HepG2 (cell line): ENCODE data around the gene TMCO4. TPM values are rescaled to one million over a fixed set of nuclear protein-coding genes. Genes with fewer than 3 reads are reported as not detected.

Experiments
- ARNTL ChIP-seq: sonication (generic); formaldehyde crosslinking; IDR thresholded peaks from 2 replicates; pipeline ENCODE4 v1.4.0; 2020; ENCODE audit warnings: mild to moderate bottlenecking, missing genetic modification reagents
- CTCF ChIP-seq: sonication (generic); formaldehyde crosslinking; IDR thresholded peaks from 2 replicates; pipeline ENCODE4 v1.5.0; 2020; ENCODE audit warnings: mild to moderate bottlenecking, missing genetic modification reagents, moderate library complexity
- MTA3 ChIP-seq: sonication (generic); formaldehyde crosslinking; IDR thresholded peaks from 2 replicates; pipeline ENCODE4 v1.4.0; 2020; ENCODE audit warnings: missing genetic modification reagents
- NBN ChIP-seq: fragments of 450-650 bp; conservative IDR thresholded peaks from 2 replicates; pipeline ENCODE4 v1.6.1; 2017
- SP140L ChIP-seq: sonication (generic); formaldehyde crosslinking; IDR thresholded peaks from 2 replicates; pipeline ENCODE4 v1.4.0; 2020; ENCODE audit warnings: missing genetic modification reagents, borderline replicate concordance
- SRSF9 ChIP-seq: fragments of 200-400 bp; formaldehyde crosslinking; IDR thresholded peaks from 2 replicates; pipeline ENCODE4 v1.6.1; 2018; ENCODE audit warnings: borderline replicate concordance, mild to moderate bottlenecking, low read depth, low read length; ENCODE audit not compliant: insufficient read depth, poor library complexity, severe bottlenecking
- STAG1 ChIP-seq: sonication (generic); formaldehyde crosslinking; IDR thresholded peaks from 2 replicates; pipeline ENCODE4 v1.4.0; 2020; ENCODE audit warnings: missing genetic modification reagents
- ZBTB25 ChIP-seq: IDR thresholded peaks from 2 replicates; pipeline ENCODE4 v1.6.1; 2018; ENCODE audit warnings: missing genetic modification reagents
- ZHX1 ChIP-seq: sonication (generic); formaldehyde crosslinking; IDR thresholded peaks from 2 replicates; pipeline ENCODE4 v1.8.1; 2022; ENCODE audit warnings: low read depth, mild to moderate bottlenecking, missing genetic modification reagents
- ZNF207 ChIP-seq: fragments of 450-650 bp; IDR thresholded peaks from 2 replicates; pipeline ENCODE4 v1.6.1; 2016; ENCODE audit warnings: antibody characterized with exemption, borderline replicate concordance
- ZNF367 ChIP-seq: sonication (generic); formaldehyde crosslinking; IDR thresholded peaks from 2 replicates; pipeline ENCODE4 v1.4.0; 2020; ENCODE audit warnings: missing genetic modification reagents, borderline replicate concordance
- ZNF501 ChIP-seq: sonication (generic); formaldehyde crosslinking; IDR thresholded peaks from 2 replicates; pipeline ENCODE4 v1.5.1; 2020; ENCODE audit warnings: mild to moderate bottlenecking, moderate library complexity, missing genetic modification reagents
- ZNF589 ChIP-seq: sonication (generic); formaldehyde crosslinking; conservative IDR thresholded peaks from 2 replicates; pipeline ENCODE4 v1.8.0; 2022; ENCODE audit warnings: mild to moderate bottlenecking, moderate library complexity, missing genetic modification reagents
- ZNF670 ChIP-seq: sonication (generic); formaldehyde crosslinking; IDR thresholded peaks from 2 replicates; pipeline ENCODE4 v1.8.0; 2022; ENCODE audit warnings: mild to moderate bottlenecking, missing genetic modification reagents, borderline replicate concordance
- ZNF687 ChIP-seq: sonication (generic); formaldehyde crosslinking; IDR thresholded peaks from 2 replicates; pipeline ENCODE4 v1.5.1; 2020; ENCODE audit warnings: mild to moderate bottlenecking, missing genetic modification reagents, moderate library complexity
- ZNF891 ChIP-seq: sonication (generic); formaldehyde crosslinking; IDR thresholded peaks from 2 replicates; pipeline ENCODE4 v1.5.0; 2020; ENCODE audit warnings: mild to moderate bottlenecking, missing genetic modification reagents
- polyA plus RNA-seq, 8 experiments: library from polyadenylated mRNA; depleted of rRNA in 3 of 8; stranded (reverse) in 7 of 8; unstranded in 1 of 8; fragments of >200 nt; fragmentation: Illumina TruSeq in 4 of 8; extraction: Trizol in 4 of 8; gene quantifications; 2 replicates each; pipeline versions ENCODE4 v1.2.1 to v1.2.3, GENCODE V29; 2011 to 2016; ENCODE audit warnings: low read depth in 4 of 8, missing spikeins in 1 of 8, mixed read lengths in 1 of 8; ENCODE audit not compliant: insufficient read depth in 1 of 8
- total RNA-seq, 5 experiments: library from RNA; depleted of rRNA; stranded (reverse); fragments of >200 nt; fragmentation: Illumina TruSeq; extraction: Trizol; gene quantifications; 2 replicates each; pipeline ENCODE4 v1.2.3, GENCODE V29; 2016; ENCODE audit warnings: low read depth in 1 of 5

The TMCO4 gene
- total and polyA plus RNA-seq, 2 of the 13 experiments (the other 11 are each of a cell fraction or from before 2014, with no cell fraction given), result 2.1 to 4.1 TPM

GRCh38 chr1:19704247-19705113 lies 95.2 kb downstream of the TMCO4 start (continued):
- TF ChIP-seq ZNF687 (CRISPR knock-in tag) (peak; percentile 49), STAG1 (CRISPR knock-in tag) (peak; percentile 62), ARNTL (no peak), MTA3 (no peak), NBN (no peak), ZNF367 (CRISPR knock-in tag) (no peak), SRSF9 (no peak), ZHX1 (CRISPR knock-in tag) (0 out of 2 replicates have a peak, but pooled peaks have one; percentile 21), ZNF891 (no peak), ZNF589 (no peak), ZNF501 (CRISPR knock-in tag) (0 out of 2 replicates have a peak, but pooled peaks have one; percentile 53), ZNF207 (no peak), ZNF670 (CRISPR knock-in tag) (no peak), CTCF (CRISPR knock-in tag) (peak; percentile 89), ZBTB25 (no peak), SP140L (CRISPR knock-in tag) (no peak)
